Esophagus squamous epithelium (tissue), 4 donors: ENCODE results near the gene NOP16.

ENCODE experiments used
- CTCF ChIP-seq, 6 experiments: fragments of 450-650 bp in 4 of 6; fragments of 200-600 bp in 2 of 6; sonication (generic) in 2 of 6; IDR thresholded peaks; one replicate each; pipeline ENCODE4 v1.5.1; 2016 to 2019; ENCODE audit warnings: antibody characterized with exemption in 6 of 6, mild to moderate bottlenecking in 4 of 6, moderate library complexity in 4 of 6
- POLR2A ChIP-seq, 4 donors: fragments of 450-650 bp; IDR thresholded peaks; one replicate each; pipeline ENCODE4 v1.6.1; 2017; ENCODE audit warnings: antibody characterized with exemption in 4 of 4, mild to moderate bottlenecking in 4 of 4, moderate library complexity in 3 of 4

GRCh38 chr5:176339304-176339703 is 49.1 kb downstream of the NOP16 start:
- TF ChIP-seq POLR2A (IDR thresholded peaks at IDR 0.05) (no peak), CTCF (IDR thresholded peaks at IDR 0.05) (no peak)
